KMS-11 (cell line): Measurements from ENCODE around the gene DNAH1.

Source experiments
- H2AFZ ChIP-seq: fragments of 200-600 bp; sonication (generic); 2 replicates; pipeline ENCODE4 v1.6.1; 2016; ENCODE audit warnings: antibody characterized with exemption, mixed run types, low read depth
- H3K27ac ChIP-seq: fragments of 200-600 bp; sonication (generic); 2 replicates; pipeline ENCODE4 v1.6.1; 2016; ENCODE audit warnings: mild to moderate bottlenecking, mixed run types
- H3K27me3 ChIP-seq: fragments of 200-600 bp; sonication (generic); 2 replicates; pipeline ENCODE4 v1.6.1; 2017; ENCODE audit warnings: mild to moderate bottlenecking, low read depth, mixed run types, moderate library complexity; ENCODE audit not compliant: insufficient read depth
- H3K36me3 ChIP-seq: fragments of 200-600 bp; sonication (generic); 2 replicates; pipeline ENCODE4 v1.6.1; 2017; ENCODE audit warnings: mild to moderate bottlenecking, mixed run types; ENCODE audit not compliant: insufficient read depth
- H3K4me1 ChIP-seq: fragments of 200-600 bp; sonication (generic); 2 replicates; pipeline ENCODE4 v1.6.1; 2016; ENCODE audit warnings: mild to moderate bottlenecking, low read depth, mixed run types; ENCODE audit not compliant: poor library complexity, severe bottlenecking
- H3K4me2 ChIP-seq: fragments of 200-600 bp; sonication (generic); 2 replicates; pipeline ENCODE4 v1.7.0; 2016; ENCODE audit warnings: mild to moderate bottlenecking, mixed run types
- H3K4me3 ChIP-seq: fragments of 200-600 bp; sonication (generic); IDR thresholded peaks from 2 replicates; pipeline ENCODE4 v1.6.1; 2017; ENCODE audit warnings: low read depth, low read length, mixed read lengths; ENCODE audit not compliant: insufficient read depth
- H3K79me2 ChIP-seq: fragments of 200-600 bp; sonication (generic); 2 replicates; pipeline ENCODE4 v1.6.1; 2016; ENCODE audit warnings: low read depth, mixed run types; ENCODE audit not compliant: insufficient read depth
- H3K9ac ChIP-seq: fragments of 200-600 bp; sonication (generic); 2 replicates; pipeline ENCODE4 v1.6.1; 2016; ENCODE audit warnings: mild to moderate bottlenecking, mixed run types
- H4K20me1 ChIP-seq: fragments of 200-600 bp; sonication (generic); 2 replicates; pipeline ENCODE4 v1.6.1; 2016; ENCODE audit warnings: mild to moderate bottlenecking, mixed run types; ENCODE audit not compliant: insufficient read depth
- CTCF ChIP-seq: fragments of 200-600 bp; sonication (generic); conservative IDR thresholded peaks from 2 replicates; pipeline ENCODE4 v1.6.1; 2017; ENCODE audit warnings: low read depth, mild to moderate bottlenecking, antibody characterized with exemption, low read length, moderate library complexity, mixed read lengths

Gene DNAH1

GRCh38 chr3:52440249-52440551 lies 124.1 kb downstream of the DNAH1 start:
- H3K4me1 ChIP-seq = no peaks in the 10 kb centered on the region
- H3K4me3 ChIP-seq = no peak overlapping the region
- H3K27me3 ChIP-seq = no peaks in the 10 kb centered on the region
- H3K79me2 ChIP-seq = no peaks in the 10 kb centered on the region
- no peaks in the 10 kb centered on the region for H4K20me1 ChIP-seq
- TF ChIP-seq CTCF = no peak
- no peaks in the 10 kb centered on the region for H3K36me3 ChIP-seq
- no peak overlapping the region for H3K4me2 ChIP-seq
- H2AFZ ChIP-seq = no peak overlapping the region
- no peak overlapping the region for H3K9ac ChIP-seq
- H3K27ac ChIP-seq = no peak overlapping the region

- H4K20me1 ChIP-seq = no peaks in the 10 kb centered on the region
- no peaks in the 10 kb centered on the region for H3K27me3 ChIP-seq
These were observed 124.6 kb downstream of the DNAH1 start for GRCh38 chr3:52440671-52441070.

GRCh38 chr3:52441091-52441771 lies 125.1 kb downstream of the DNAH1 start:
- Histone ChIP-seq H3K27me3 (no peaks in the 10 kb centered on the region), H3K4me1 (no peaks in the 10 kb centered on the region), H4K20me1 (no peaks in the 10 kb centered on the region), H2AFZ (no peak overlapping the region), H3K4me3 (no peak overlapping the region), H3K36me3 (no peaks in the 10 kb centered on the region), H3K79me2 (no peaks in the 10 kb centered on the region), H3K9ac (no peak overlapping the region), H3K4me2 (no peak overlapping the region), H3K27ac (no peak overlapping the region)
- no peak for TF ChIP-seq CTCF

More at GRCh38 chr3:52440671-52441070, 124.6 kb downstream of the DNAH1 start:
- H3K27ac ChIP-seq = no peak overlapping the region
- H3K9ac ChIP-seq = no peak overlapping the region
- no peak overlapping the region for H3K4me3 ChIP-seq
- no peaks in the 10 kb centered on the region for H3K79me2 ChIP-seq
- no peaks in the 10 kb centered on the region for H3K36me3 ChIP-seq
- no peaks in the 10 kb centered on the region for H3K4me1 ChIP-seq
- TF ChIP-seq CTCF = no peak
- H3K4me2 ChIP-seq = no peak overlapping the region
- no peak overlapping the region for H2AFZ ChIP-seq

GRCh38 chr3:52441772-52442332 lies 125.7 kb downstream of the DNAH1 start:
- no peak overlapping the region for H3K9ac ChIP-seq
- H3K4me1 ChIP-seq = no peaks in the 10 kb centered on the region
- H3K4me2 ChIP-seq = no peak overlapping the region
- no peaks in the 10 kb centered on the region for H3K27me3 ChIP-seq
- no peak overlapping the region for H2AFZ ChIP-seq
- H3K36me3 ChIP-seq = no peaks in the 10 kb centered on the region
- H3K27ac ChIP-seq = no peak overlapping the region
- no peak for TF ChIP-seq CTCF
- H3K4me3 ChIP-seq = no peak overlapping the region
- no peaks in the 10 kb centered on the region for H3K79me2 ChIP-seq
- H4K20me1 ChIP-seq = no peaks in the 10 kb centered on the region
